C1 segment of cervical spinal cord (tissue), 14 donors: ENCODE measurements around the gene FAAP20.

Experiments used
- DNase-seq, 14 donors: peaks; one replicate each; lab custom pipeline; 2025; lab: John Stamatoyannopoulos, UW

Gene FAAP20

DNA sequence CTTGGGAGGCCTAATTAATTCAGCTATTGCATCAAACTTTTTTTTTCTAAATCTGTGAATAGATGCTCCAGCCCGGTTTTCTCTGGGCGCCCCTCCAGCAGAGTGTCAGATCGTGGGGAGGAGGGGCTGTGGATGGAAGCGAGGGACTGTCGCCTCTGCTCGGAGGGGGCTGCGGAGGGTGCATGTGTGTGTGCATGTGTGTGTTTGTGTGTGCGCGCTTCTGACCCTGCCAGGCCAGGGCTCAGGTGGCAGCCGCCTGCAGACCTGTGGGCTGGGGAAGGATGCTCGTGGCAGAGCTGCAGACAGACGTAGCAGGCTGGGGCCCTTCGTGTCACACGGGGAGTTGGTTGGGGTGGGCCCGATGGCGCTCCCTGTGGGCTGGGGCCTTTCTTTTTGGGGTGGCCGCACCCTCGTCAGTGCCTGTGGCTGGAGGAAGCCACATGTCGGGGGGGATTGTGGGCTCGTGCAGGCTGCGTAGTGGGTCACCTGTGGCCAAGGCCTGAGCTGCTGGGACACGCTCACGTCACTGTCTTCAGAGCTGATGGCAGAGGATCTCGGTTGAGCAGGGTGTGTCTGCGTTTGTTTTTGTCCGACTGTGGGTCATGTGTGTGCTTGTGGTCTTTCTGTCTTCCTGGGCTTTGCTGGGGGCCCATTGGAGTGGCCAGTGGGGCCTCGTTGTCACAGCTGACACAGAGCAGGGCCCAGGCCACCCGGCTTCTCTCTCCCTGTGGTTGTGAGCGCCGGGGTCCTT lies 36.4 kb upstream of the FAAP20 start:
- DNase-seq = peak in 8 of 14 donors; percentile 29 to 74 (median 60)

DNA sequence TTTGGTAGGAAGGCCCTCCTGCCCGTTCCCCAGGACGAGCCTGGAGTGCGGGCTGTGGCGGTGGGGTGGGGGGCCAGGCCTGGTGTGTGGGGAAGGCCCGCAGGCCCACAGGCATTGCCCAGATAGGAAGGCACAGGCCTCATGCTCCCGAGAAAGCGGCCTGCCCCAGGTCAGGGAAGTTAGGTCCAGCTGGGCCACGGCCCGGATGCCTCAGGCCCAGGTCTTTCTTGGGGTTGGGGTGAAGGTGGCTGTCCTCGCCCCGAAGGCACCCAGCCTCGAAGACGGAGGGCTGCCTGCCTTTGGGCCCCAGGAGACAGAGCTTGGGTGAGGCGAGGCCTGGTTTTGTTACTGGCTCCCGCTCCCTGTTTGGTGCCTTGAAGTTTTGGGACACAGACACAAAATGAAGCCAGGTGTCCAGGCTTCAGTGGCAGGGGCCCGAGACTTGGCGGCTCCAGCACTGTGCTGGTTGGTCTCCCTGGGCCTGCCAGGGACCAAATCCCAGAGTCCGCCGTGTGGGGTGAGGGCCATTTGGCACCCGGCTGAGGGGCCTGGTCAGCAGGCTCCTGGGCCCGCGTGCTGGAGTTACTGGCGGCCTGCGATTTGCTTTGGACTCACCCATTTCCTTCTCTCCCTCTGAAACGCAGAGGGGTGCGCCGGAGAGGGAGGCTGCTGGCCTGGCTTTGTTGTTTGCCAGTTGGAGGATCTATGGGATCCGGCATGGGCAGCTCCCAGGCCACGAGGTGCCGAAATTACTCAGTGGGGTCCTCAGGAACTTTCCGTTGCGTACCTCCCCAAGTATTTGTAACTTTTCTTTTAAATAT lies 35.5 kb upstream of the FAAP20 start:
- peak in 8 of 14 donors; percentile 30 to 73 (median 60) for DNase-seq

DNA sequence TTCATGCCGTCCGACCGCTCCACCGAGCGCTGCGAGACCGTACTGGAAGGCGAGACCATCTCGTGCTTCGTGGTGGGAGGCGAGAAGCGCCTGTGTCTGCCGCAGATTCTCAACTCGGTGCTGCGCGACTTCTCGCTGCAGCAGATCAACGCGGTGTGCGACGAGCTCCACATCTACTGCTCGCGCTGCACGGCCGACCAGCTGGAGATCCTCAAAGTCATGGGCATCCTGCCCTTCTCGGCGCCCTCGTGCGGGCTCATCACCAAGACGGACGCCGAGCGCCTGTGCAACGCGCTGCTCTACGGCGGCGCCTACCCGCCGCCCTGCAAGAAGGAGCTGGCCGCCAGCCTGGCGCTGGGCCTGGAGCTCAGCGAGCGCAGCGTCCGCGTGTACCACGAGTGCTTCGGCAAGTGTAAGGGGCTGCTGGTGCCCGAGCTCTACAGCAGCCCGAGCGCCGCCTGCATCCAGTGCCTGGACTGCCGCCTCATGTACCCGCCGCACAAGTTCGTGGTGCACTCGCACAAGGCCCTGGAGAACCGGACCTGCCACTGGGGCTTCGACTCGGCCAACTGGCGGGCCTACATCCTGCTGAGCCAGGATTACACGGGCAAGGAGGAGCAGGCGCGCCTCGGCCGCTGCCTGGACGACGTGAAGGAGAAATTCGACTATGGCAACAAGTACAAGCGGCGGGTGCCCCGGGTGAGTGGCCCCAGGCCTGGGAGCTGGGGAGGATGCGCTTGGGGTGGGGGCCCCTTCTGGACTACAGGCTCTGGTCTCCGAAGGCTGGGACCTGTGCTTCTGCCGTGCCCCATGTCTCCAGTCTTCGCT lies 34.7 kb upstream of the FAAP20 start:
- DNase-seq = peak in 11 of 14 donors; percentile 37 to 75 (median 64)

DNA sequence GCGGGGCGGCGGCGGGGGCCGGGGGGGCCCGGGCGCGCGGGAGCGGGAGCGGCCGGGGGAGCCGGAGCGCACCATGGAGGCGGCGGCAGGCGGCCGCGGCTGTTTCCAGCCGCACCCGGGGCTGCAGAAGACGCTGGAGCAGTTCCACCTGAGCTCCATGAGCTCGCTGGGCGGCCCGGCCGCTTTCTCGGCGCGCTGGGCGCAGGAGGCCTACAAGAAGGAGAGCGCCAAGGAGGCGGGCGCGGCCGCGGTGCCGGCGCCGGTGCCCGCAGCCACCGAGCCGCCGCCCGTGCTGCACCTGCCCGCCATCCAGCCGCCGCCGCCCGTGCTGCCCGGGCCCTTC lies 34.1 kb upstream of the FAAP20 start:
- DNase-seq = peak in 1 of 14 donors; percentile 72

DNA sequence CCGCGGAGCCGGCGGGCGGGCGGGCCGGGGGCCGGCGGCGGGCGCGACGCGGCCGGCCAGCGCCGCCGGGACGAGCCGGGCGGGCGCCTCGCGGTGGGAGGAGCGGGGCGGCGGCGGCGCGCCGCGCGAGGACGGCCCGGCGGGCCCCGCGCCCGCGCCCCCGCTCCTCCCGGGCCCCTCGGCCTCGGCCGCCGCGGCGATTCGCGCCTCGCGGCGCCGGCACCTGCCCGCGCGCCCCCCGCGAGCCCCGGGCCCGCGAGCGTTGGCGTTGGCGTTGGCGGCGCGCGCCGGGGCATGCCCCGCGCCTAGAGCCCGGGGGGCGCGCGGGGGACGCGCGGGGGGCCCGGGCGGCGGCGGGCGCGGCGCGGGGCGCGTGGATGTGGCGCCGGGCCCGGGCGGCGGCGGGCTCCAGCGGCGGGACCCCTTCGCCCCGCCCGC lies 33.6 kb upstream of the FAAP20 start, which contains the start of gene SKI:
SKI (plus strand) TSS at position 163 of the 438 bp plus-strand sequence. CDS start 448 bp downstream, outside the sequence.
- DNase-seq = no peak

DNA sequence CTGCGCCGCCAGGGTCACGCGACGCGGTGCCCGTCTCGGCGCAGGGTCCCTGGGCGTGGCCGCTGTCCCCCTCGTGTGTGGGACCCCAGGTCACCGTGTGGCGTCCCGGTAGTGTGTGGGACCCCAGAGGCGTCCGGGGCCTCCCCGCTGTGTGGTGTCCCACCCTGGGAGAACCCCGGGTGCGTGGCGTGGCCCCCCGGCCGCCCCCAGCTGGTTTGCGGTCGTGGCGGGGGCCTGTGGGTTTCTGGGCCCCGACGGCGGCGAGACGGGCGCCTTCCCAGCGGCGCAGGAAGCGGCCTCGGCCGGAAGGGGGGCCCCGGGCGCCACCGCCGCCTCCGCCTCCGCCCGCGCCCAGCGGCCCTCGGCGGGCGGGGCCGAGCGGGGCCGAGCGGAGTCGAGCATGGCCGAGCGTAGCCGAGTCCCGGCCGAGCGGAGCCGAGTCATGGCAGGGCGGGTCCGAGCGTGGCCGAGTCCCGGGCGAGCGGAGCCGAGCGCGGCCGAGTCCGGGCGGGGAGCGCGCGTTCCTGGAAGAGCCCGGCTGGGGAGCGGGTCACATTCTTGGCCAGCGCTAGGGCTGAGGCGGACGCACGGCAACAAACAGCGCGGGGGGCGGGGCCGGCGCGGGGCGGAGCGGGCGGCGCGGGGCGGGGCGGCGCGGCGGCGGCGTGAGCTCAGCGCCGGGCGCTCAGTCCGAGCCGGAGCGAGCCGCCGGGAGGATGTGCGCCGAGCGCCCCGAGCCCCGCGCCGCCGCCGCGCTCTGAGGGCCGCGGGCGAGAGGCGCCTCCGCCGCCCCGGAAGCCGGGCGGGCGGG lies 33.0 kb upstream of the FAAP20 start:
- peak; percentile 64 to 99 (median 94) for DNase-seq

DNA sequence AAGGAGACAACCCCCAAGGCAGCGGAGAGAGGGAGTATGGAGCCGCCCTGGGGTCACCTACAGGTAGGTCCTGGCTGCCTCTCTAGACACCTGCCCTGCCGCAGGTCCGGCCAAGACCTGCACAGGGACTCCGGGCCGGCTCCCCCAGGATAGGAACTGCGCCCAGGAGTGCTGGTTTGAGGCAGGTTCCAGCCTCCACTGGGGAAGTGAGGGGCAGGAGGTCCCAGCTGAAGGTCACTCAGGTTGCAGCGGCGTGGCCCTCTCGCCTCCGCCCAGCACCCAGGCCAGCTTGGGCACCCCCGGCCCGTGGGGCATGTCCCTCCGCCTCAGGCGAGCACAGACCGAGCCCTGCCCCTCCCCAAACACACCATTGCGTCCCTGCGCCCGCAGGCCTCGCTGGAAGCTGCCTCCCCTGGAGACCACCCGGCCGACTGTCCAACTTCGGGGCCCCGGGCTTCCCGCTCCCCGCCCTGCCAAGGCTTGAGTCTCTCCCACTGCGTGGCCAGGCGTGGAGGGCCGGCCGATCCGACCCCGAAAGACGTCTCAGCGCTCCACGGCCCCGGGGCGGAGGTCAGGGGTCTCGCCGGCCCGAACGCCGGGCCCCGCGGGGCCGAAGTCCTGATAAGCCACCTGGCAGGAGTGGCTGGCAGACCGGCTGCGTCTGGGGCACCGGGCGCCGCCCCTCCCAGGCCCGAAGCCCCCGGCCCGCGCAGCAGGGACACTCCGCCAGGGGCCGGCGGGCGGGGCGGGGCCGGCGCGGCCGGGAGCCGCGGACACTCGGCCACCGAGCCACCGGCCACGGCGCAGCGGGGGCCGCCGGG lies 32.2 kb upstream of the FAAP20 start:
- no peak for DNase-seq

DNA sequence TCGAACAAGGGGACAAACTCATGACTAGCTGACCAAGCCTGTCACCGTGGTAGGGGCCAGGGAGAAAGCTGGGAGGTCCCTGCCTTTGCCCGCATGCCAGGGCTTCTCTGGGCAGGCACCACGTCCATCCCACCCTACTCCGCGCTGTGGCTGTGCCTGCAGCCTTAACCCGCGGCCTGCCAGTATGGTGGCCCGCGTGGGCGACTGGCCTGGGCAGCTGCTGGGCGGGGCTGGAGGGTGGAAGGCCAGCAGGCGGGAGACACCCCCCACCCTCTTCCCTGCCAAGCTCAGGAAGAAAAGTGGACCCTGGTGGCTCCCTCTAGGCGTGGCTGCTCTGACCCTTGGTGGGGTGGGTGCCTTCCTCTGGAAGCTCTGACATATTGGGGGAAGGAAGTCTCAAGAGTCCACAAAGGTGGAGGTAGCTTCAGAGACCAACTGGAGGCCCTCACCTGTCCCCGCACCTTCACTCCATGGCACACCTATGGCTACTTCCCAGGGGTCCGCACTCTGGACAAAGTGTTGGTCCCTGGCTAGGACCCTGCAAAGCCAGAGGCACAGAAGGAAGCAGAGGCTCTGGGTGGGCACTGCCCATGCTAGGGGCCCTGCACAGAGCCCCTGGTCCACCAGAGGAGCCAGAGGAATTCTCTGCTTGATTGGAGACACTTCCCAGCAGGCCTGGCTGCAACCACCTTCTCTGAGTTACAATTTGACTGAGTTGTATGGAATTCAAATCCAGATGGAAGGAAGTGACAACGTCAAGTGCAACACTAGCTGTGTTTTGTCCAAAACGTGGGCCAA lies 30.3 kb upstream of the FAAP20 start:
- DNase-seq = no peak

DNA sequence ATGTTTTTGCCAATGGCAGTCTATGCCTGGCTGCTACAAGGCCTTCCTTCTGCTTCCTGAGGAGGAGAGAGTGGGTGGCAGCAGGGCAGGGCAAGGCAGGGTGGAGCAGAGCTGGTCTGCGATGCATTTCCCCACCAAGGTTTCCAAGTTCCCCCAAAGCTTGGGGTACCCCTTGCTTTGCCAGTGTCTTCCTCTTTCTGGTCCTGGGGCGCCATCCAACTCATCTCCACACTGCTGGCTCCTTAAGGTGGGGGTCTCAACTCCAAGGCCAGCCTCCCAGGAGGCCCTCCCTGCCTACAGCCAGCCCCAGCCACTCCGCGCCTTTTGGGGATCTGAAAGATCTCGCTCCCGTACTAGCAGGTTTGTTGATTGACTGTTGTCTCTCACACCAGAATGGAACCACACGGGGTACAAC lies 29.6 kb upstream of the FAAP20 start:
- no peak for DNase-seq

DNA sequence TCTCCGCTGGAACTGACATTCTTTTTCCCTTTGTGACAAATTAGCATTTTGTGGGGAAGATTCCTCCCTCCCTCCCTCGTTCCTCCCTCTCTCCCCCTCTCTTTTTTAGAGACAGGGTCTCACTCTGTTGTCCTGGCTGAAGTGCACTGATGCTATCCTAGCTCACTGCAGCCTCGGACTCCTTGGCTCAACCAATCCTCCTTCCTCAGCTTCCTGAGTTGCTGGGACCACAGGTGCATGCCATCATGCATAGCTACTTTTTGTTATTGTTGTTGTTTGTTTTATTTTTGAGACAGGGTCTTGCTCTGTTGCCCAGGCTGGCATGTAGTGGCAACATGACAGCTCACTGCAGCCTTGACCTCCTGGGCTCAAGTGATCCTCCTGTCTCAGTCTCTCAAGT lies 26.7 kb upstream of the FAAP20 start:
- no peak for DNase-seq

DNA sequence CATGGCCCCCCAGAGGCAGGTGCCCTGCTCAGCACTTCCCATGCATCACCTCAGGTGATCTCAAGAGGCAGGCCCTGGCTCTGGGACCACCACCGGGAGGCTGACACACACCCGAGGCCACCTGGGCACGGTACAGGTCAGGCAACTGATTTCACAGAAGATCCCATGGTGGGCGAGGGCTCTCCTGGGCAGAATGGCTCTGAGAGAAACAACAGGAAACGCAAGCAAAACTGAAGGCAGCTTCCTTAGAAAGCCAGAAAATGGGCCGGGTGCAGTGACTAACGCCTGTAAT lies 22.1 kb upstream of the FAAP20 start:
- no peak for DNase-seq

DNA sequence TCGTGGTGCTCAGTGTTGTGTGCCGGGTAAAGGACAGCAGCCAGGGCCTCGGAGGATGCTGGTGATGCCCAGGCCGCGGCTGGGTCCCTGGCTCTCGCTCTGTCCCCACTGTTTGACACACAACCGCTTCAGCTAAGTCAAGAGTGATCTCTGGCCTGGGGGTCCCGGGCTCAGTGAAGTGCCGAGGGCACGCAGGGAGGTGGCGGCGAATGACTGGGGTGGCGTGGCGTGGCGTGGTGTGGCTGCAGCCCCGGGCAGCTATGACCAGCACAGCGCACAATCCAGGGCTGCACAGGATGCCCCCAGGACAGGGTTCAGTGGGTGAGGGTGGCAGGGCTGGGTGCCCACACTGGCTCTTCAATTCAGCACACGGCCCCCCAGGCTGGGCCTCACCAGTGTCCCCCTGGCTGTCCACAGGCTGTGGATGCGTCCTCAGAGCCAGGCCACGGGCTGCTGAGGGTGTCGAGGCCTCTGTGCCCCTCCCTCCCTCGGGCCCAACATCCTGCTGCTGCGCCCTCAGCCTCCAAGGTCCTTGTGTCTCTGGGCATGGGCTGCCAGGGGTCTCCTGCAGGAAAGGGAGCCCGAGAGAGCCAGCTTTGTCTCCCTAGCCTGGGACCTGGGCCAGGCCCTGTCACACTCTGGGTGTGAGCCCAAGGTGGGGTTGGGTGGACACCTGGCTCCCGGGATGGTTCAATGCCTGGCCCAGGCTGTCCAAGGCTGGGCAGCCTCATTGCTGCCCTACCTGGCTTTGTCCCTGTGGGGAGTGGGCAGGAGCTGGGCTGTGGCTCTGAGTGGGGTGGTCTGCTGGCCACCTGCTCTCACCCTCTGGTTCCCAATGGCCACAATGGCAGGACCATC lies 21.6 kb upstream of the FAAP20 start:
- DNase-seq = no peak

DNA sequence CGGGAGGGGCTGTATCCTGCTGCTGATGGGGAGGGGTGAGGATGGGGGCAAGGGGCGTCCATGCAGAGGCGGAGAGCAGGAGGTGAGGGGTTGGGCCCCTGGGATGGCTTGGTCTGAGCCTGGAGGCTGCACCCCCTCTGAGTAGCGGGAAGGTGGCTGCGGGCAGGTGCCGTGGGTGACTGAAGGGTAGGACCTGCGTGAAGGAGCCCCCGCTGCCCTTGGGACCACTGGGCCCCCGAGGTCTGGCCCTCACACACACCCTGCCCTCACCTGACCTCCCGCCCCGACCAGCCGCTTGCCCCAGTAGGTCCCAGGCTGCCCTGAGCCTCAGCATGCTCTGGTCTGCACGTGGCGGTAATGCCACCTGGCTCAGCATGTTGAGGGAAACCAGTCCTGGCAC lies 20.8 kb upstream of the FAAP20 start:
- no peak for DNase-seq

DNA sequence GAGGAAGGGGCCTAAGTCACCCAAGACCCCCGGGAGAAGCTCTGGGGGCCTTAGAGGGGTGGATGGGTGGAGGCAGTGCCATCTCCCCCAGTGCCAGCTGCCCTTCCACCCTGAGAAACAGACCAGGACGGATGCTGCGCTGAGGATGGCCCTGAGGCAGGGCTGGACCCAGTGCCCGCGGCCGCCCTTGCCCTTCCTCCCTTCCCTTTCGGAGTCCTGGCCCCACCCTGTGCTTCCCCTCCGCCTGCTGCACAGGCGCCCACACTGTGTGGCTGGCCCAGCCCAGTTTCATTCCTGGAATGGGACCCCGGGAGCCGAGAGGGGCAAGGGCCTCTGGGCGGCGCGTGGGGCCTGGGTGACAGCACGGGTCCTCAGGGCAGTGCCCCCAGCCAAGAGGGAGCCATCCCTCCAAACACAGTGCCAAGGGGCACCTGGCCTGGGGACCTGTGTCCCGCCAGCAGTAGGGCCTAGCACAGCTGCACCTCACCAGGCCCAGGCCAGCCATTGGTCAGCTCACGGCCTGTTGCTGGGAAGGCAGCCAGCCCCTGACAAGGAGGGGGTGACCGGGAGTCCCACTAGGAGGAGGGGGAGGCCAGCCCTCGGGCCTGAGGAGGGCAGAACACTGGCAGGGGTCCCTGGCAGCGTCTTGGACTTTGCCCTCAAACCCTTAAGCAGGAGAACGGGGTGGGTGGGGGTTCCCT lies 20.1 kb upstream of the FAAP20 start:
- peak in 5 of 14 donors; percentile 25 to 71 (median 57) for DNase-seq

DNA sequence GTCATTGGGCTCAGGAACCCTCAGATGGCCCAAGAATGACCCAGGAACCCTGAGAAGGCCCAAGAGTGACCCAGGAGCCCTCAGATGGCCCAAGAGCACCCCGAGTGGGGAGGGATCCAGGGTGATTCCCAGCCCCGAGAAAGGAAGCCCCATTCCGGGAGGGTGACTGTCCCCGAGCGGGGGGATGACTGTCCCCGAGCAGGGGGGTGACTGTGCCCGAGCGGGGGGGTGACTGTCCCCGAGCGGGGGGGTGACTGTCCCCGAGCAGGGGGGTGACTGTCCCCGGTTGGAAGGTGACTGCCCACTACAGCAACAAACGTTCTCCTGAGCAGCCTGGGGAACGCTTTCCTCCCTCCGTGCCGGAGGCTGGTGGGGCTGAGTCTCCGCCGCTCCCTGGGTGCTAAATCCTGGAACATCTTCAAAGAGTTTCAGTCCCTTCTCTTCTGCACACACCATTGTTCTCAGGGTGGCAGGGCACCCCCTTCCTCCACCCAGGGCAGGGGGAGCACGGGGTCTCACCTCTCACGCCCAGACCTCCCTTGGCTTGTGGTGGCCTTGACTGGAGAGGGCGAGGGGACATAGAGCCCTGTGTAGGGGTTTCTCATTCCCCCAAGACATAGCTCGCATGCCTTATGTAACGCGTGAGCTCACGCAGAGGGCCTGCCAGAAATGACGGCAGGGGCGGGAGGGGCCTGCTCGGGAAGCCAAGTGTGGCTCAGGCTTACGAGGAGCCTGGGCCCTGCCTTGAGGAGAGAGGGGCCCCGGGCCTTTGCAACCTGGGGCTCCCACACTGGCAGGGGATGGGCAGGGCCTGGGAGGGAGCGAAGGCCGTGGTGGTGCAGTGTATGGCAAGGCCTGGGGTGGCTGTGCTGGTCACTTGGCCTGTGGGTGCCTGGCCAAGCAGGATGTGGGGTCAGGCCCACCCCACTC lies 19.3 kb upstream of the FAAP20 start:
- peak in 4 of 14 donors; percentile 29 to 86 (median 55) for DNase-seq
